IMR-90 (cell line): Measurements from ENCODE around the gene SLC24A3. TPM values are rescaled to one million over a fixed set of nuclear protein-coding genes. Genes with fewer than 3 reads are reported as not detected.
A peak's percentile ranks its signal among the peaks of the same experiment; 100 is the strongest.

ENCODE experiments used
- ATAC-seq: fragments of 200-7000 bp; cut with Tn5 transposase; 2 replicates; pipeline ENCODE4 v1.9.1; 2020; ENCODE audit warnings: low read depth, mild to moderate bottlenecking, moderate library complexity
- BruUV-seq: library from RNA; stranded (reverse); fragments of 400-500 nt; replicated peaks from 2 replicates; lab custom pipeline; 2021; lab: Mats Ljungman, UMichigan
- CTCF ChIA-PET: fragments of 300-600 bp; formaldehyde crosslinking; extraction: SDS; loops from one replicate; lab custom pipeline; 2021; ENCODE audit warnings: antibody characterized with exemption; lab: Yijun Ruan, JAX
- POLR2A ChIA-PET: fragments of 300-600 bp; sonication (Branson Sonifier 250); formaldehyde crosslinking; loops from one replicate; lab custom pipeline; 2022; ENCODE audit warnings: antibody characterized with exemption; ENCODE audit not compliant: unreplicated experiment; lab: Charles Lee
- DNase-seq: peaks from one replicate; pipeline ENCODE4 v3.0.0; 2013
- H2AFZ ChIP-seq: replicated peaks from 2 replicates; pipeline ENCODE3; 2013; ENCODE audit warnings: low read length, mild to moderate bottlenecking; ENCODE audit not compliant: poor library complexity
- H2AK5ac ChIP-seq: 2 replicates; pipeline ENCODE4 v1.6.1; 2013; ENCODE audit warnings: low read depth, low read length, inconsistent platforms
- H2AK9ac ChIP-seq: replicated peaks from 2 replicates; pipeline ENCODE3; 2013; ENCODE audit warnings: mild to moderate bottlenecking, low read depth, low read length, moderate library complexity; ENCODE audit not compliant: poor library complexity
- H2BK120ac ChIP-seq: 2 replicates; pipeline ENCODE4 v1.6.1; 2013; ENCODE audit warnings: low read depth, low read length, inconsistent platforms
- H2BK15ac ChIP-seq: 3 replicates; pipeline ENCODE4 v1.6.1; 2013; ENCODE audit warnings: low read depth, low read length, inconsistent platforms
- H2BK20ac ChIP-seq: 2 replicates; pipeline ENCODE4 v1.6.1; 2013; ENCODE audit warnings: low read depth, mild to moderate bottlenecking, inconsistent platforms, low read length, moderate library complexity
- H2BK5ac ChIP-seq: 2 replicates; pipeline ENCODE4 v1.6.1; 2013; ENCODE audit warnings: mild to moderate bottlenecking, low read depth, low read length, inconsistent platforms; ENCODE audit not compliant: poor library complexity, severe bottlenecking
- H3K14ac ChIP-seq: replicated peaks from 2 replicates; pipeline ENCODE4 v1.6.1; 2013; ENCODE audit warnings: low read depth, low read length, inconsistent platforms
- H3K18ac ChIP-seq: 2 replicates; pipeline ENCODE4 v1.6.1; 2013; ENCODE audit warnings: low read depth, low read length, control low read depth
- H3K23ac ChIP-seq: 2 replicates; pipeline ENCODE4 v1.6.1; 2013; ENCODE audit warnings: low read depth, low read length, inconsistent platforms
- H3K27ac ChIP-seq: 2 replicates; pipeline ENCODE4 v1.5.1; 2013; ENCODE audit warnings: mild to moderate bottlenecking, control low read depth, low read length; ENCODE audit not compliant: insufficient read depth
- H3K27me3 ChIP-seq: 2 replicates; pipeline ENCODE4 v1.6.1; 2013; ENCODE audit warnings: low read length; ENCODE audit not compliant: control insufficient read depth, insufficient read depth
- H3K36me3 ChIP-seq: 2 replicates; pipeline ENCODE4 v1.6.1; 2013; ENCODE audit warnings: low read length, mixed read lengths; ENCODE audit not compliant: control insufficient read depth, insufficient read depth
- H3K4ac ChIP-seq: 2 replicates; pipeline ENCODE4 v1.6.1; 2013; ENCODE audit warnings: low read depth, low read length, inconsistent platforms
- H3K4me1 ChIP-seq: 2 replicates; pipeline ENCODE4 v1.6.1; 2013; ENCODE audit warnings: low read length, mixed read lengths; ENCODE audit not compliant: control insufficient read depth, insufficient read depth
- H3K4me2 ChIP-seq: 2 replicates; pipeline ENCODE4 v1.6.1; 2013; ENCODE audit warnings: low read depth, mild to moderate bottlenecking, control low read depth, low read length, moderate library complexity
- H3K4me3 ChIP-seq: 2 replicates; pipeline ENCODE4 v1.5.1; 2013; ENCODE audit warnings: low read depth, mild to moderate bottlenecking, control low read depth, low read length, moderate library complexity; ENCODE audit not compliant: insufficient read depth
- H3K56ac ChIP-seq: 2 replicates; pipeline ENCODE4 v1.6.1; 2013; ENCODE audit warnings: low read length, inconsistent platforms; ENCODE audit not compliant: insufficient read depth; ENCODE audit errors: extremely low read depth
- H3K79me1 ChIP-seq, 2 experiments: 2 replicates each; pipeline ENCODE4 v1.6.1; 2013; ENCODE audit warnings: low read length in 2 of 2, inconsistent platforms in 1 of 2, low read depth in 1 of 2
- H3K9ac ChIP-seq: 2 replicates; pipeline ENCODE4 v1.6.1; 2013; ENCODE audit warnings: low read depth, low read length, control low read depth
- H3K9me1 ChIP-seq: 2 replicates; pipeline ENCODE4 v1.6.1; 2013; ENCODE audit warnings: low read length, inconsistent platforms; ENCODE audit not compliant: insufficient read depth
- H3K9me3 ChIP-seq: 2 replicates; pipeline ENCODE4 v1.6.1; 2013; ENCODE audit warnings: low read length; ENCODE audit not compliant: control insufficient read depth, insufficient read depth
- H4K20me1 ChIP-seq: 2 replicates; pipeline ENCODE4 v1.6.1; 2013; ENCODE audit warnings: low read length, inconsistent platforms; ENCODE audit not compliant: insufficient read depth
- H4K5ac ChIP-seq: 2 replicates; pipeline ENCODE4 v1.6.1; 2013; ENCODE audit warnings: mild to moderate bottlenecking, low read depth, low read length, control low read depth
- H4K8ac ChIP-seq, 2 experiments: 2 replicates each; pipeline ENCODE4 v1.6.1; 2013; ENCODE audit warnings: low read depth in 2 of 2, low read length in 2 of 2, control low read depth in 1 of 2, inconsistent platforms in 1 of 2
- H4K91ac ChIP-seq: 2 replicates; pipeline ENCODE4 v1.6.1; 2013; ENCODE audit warnings: low read depth, low read length, inconsistent platforms; ENCODE audit not compliant: insufficient read depth
- CHD1 ChIP-seq: IDR thresholded peaks from 2 replicates; pipeline ENCODE4 v1.6.1; 2012; ENCODE audit warnings: low read depth, low read length, improper control_type of control experiment
- RAD21 ChIP-seq: IDR thresholded peaks from 2 replicates; pipeline ENCODE4 v1.6.1; 2012; ENCODE audit warnings: low read length, improper control_type of control experiment
- USF2 ChIP-seq: fragments of 150-350 bp; IDR thresholded peaks from 2 replicates; pipeline ENCODE4 v1.6.1; 2017; ENCODE audit warnings: mild to moderate bottlenecking, antibody characterized with exemption, low read length, low read depth
- WGBS, 2 experiments: methylation state at CpG; one replicate each; pipeline versions ENCODE4 v1.1.5 to v1.1.7; 2013; ENCODE audit warnings: missing lambda C conversion rate in 2 of 2; ENCODE audit not compliant: insufficient read length in 1 of 2; ENCODE audit errors: extremely low coverage in 2 of 2; 5-methylcytosine and 5-hydroxymethylcytosine counted together
- dilution Hi-C: fragments of 300-500 bp; cut with HindIII; formaldehyde crosslinking; loops from one replicate; pipeline ENCODE4 v1.14.3; 2018; ENCODE audit warnings: low sequenced_read_pairs; ENCODE audit not compliant: unreplicated experiment
- in situ Hi-C: fragments of 300-500 bp; cut with MboI; formaldehyde crosslinking; loops from 3 replicates; pipeline ENCODE4 v1.14.3; 2019; ENCODE audit warnings: low sequenced_read_pairs, inconsistent platforms, mixed read lengths
- intact Hi-C: fragments of 100-400 bp; cut with micrococcal nuclease; formaldehyde crosslinking; loops from 2 replicates; pipeline ENCODE4 v1.10.0; 2022
- polyA plus RNA-seq, 3 experiments: library from polyadenylated mRNA; depleted of rRNA; stranded (reverse); fragments of >200 nt; gene quantifications; 2 replicates each; pipeline ENCODE4 v1.2.3, GENCODE V29; 2012; ENCODE audit warnings: low replicate concordance in 1 of 3
- total RNA-seq: library from RNA; depleted of rRNA; stranded (reverse); fragments of >200 nt; gene quantifications from 2 replicates; pipeline ENCODE4 v1.2.3, GENCODE V29; 2012
- TF ChIP-seq, protein P1 (sequence below): fragments of 150-350 bp; IDR thresholded peaks from 2 replicates; pipeline ENCODE4 v1.6.1; 2016; ENCODE audit warnings: low read depth, mild to moderate bottlenecking, low read length, moderate library complexity, borderline replicate concordance

The SLC24A3 gene
- total and polyA plus RNA-seq, 2 of the 4 experiments (the other 2 are of a cell fraction), result not detected

DNA sequence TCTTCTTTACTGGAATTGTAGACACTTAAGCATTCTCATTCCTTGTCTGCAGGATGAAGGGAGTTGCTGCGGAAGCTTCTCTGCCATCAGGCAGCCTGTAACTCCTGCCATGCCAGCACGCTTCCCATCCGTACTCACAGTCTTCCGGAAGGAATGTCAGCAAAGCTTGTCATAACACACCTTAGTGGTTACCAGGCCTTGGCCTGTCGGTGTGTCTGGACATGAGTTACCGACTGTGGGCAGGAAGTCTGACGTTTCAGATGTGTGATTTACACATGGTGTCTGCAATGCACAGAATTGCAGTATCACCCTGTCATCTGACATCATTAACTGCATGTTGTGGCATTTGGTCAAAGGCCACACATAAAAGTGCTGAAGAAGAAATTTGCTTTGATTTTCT lies 102.2 kb downstream of the SLC24A3 start:
- Histone ChIP-seq H2BK5ac (no peak overlapping the region), H3K4me3 (no peak overlapping the region), H4K5ac (no peak overlapping the region), H3K27me3 (no peaks in the 10 kb centered on the region), H3K18ac (no peak overlapping the region), H2AFZ (peak overlapping the region; percentile 56), H3K79me1 (no peaks in the 10 kb centered on the region), H4K91ac (no peak overlapping the region), H2AK9ac (no peak overlapping the region), H3K9ac (no peak overlapping the region), H3K27ac (no peak overlapping the region), H3K56ac (no peak overlapping the region), H3K9me1 (no peaks in the 10 kb centered on the region), H2BK15ac (no peak overlapping the region), H2BK120ac (no peak overlapping the region), H3K4me1 (no peaks in the 10 kb centered on the region), H2BK20ac (no peak overlapping the region), H3K14ac (no peak overlapping the region), H4K8ac (no peak overlapping the region), H3K9me3 (peaks cover 3% of the 10 kb centered on the region; the same call in 1 of the 2 replicates), H2AK5ac (no peak overlapping the region), H3K4ac (no peak overlapping the region), H3K4me2 (no peak overlapping the region), H3K23ac (no peak overlapping the region), H4K20me1 (no peaks in the 10 kb centered on the region), H3K36me3 (no peaks in the 10 kb centered on the region)
- TF ChIP-seq CHD1, result no peak
- TF ChIP-seq RAD21, result no peak
- TF ChIP-seq USF2, result no peak
- TF ChIP-seq, protein P1, sequence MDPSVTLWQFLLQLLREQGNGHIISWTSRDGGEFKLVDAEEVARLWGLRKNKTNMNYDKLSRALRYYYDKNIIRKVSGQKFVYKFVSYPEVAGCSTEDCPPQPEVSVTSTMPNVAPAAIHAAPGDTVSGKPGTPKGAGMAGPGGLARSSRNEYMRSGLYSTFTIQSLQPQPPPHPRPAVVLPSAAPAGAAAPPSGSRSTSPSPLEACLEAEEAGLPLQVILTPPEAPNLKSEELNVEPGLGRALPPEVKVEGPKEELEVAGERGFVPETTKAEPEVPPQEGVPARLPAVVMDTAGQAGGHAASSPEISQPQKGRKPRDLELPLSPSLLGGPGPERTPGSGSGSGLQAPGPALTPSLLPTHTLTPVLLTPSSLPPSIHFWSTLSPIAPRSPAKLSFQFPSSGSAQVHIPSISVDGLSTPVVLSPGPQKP, result no peak
- ChIA-PET POLR2A (no interaction called here), CTCF (no interaction called here)
- DNase-seq (no peak), ATAC-seq (no peak)
- BruUV-seq, result no TSS peak
- dilution Hi-C loops, result no loop called here
- in situ Hi-C loops, result no loop called here
- intact Hi-C loops, result no loop called here
- WGBS, 2 experiments, result no CpG with 5 or more reads among the region's 7 CpGs
